H54 (cell line): ENCODE data around the gene ANLN.
A peak's percentile ranks its signal among the peaks of the same experiment; 100 is the strongest.
"Not testable (repeated sequence)": the region's sequence is repeated elsewhere in the genome, so short reads cannot be mapped to it uniquely, and the experiment has no call there.

Experiments used
- DNase-seq: peaks from one replicate; pipeline ENCODE4 v3.0.0; 2011; ENCODE audit warnings: low spot score, mixed read lengths; ENCODE audit not compliant: insufficient read length
- FAIRE-seq: peaks from 3 replicates; lab custom pipeline; 2011; peaks lifted over from hg19 to GRCh38; lab: Jason Lieb, UNC
- POLR2A ChIP-seq: IDR thresholded peaks from 2 replicates; pipeline ENCODE4 v1.6.1; 2011; ENCODE audit warnings: low read depth, mild to moderate bottlenecking, low read length

ANLN gene

GRCh38 chr7:36448781-36449379, 59.2 kb downstream of the ANLN start:
- TF ChIP-seq POLR2A: no peak
- DNase-seq: no peak
- peak; percentile 11 for FAIRE-seq

- FAIRE-seq (no peak), DNase-seq (no peak)
- TF ChIP-seq POLR2A: no peak
These were observed 60.0 kb downstream of the ANLN start for GRCh38 chr7:36449685-36450084.

DNA sequence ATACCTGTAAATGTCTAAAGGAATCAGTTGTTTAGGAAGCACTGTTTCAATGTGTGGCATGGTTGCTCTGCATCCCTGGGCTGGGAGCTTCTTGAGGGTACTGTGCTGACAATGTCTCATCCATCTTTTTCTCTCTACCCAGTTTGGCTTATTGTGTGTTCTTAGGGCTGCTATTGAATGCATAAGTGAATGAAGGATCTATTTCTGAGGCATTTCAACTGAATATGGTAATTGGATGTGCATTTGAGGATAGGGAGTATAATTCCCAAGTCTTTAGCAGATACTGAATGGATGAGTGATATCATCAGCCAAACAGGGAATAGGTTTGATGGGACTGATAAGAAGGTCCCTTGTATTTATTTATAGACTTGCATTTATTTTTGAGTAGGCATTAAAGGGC, 64.1 kb downstream of the ANLN start:
- no peak for DNase-seq
- FAIRE-seq: no peak
- TF ChIP-seq POLR2A: no peak

GRCh38 chr7:36455646-36456045, 66.0 kb downstream of the ANLN start:
- no peak for FAIRE-seq
- DNase-seq: no peak
- no peak for TF ChIP-seq POLR2A

DNA sequence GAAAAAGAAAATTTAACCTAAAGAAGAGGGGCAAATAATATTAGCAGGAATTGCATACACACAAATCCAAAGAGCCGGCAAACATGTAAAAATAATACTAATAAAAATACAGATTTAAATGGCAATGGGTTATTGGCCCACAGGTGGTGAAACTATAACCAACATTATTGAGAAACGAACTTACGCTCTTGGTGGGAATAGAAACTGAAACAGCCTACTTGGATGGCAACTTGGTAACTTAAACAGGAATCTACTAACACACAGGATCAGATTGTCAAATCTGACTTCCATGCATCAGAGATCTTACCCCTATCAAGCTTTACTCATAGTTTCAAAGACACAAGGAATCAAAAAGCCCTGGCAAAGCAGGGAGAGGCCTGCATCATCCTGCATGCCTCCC, 66.5 kb downstream of the ANLN start:
- DNase-seq (no peak), FAIRE-seq (no peak)
- no peak for TF ChIP-seq POLR2A

- no peak for TF ChIP-seq POLR2A
- no peak for DNase-seq
- no peak for FAIRE-seq
These were observed 66.9 kb downstream of the ANLN start for GRCh38 chr7:36456548-36456947.

DNA sequence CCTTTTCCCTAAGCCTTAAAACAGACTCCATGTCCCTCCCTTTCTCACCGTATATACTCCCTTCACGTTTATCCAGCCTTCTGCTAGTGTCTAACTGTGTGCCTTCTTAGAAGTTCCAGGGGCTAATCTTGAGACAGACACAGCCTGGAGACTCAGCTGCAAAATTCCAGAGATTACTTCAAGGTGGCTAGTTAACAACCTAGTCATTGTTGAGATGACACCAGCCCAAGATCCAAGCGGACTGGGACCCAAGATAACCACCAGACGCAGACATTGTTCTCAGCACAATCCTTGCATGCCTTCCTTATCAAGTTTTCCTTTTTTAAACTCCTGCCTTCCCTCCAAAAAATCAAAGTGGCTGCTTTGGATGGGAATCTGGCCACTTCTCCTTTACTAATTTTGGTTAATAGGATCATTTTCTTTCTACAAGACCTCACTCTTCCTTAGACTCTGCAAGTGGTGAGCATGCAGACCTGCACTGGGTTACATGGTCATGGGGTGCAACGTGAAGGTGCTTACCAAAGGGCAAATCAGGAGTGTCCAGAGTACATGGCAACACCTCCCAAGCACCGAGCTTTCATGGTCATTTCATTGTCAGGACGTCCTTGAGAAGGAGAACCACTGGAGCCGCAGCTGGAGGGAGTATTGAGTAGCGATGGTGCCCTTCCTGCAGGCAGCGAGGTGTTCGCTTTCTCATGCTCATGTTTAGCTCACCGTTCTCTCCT, 69.7 kb downstream of the ANLN start:
- DNase-seq (no peak), FAIRE-seq (no peak)
- no peak for TF ChIP-seq POLR2A

DNA sequence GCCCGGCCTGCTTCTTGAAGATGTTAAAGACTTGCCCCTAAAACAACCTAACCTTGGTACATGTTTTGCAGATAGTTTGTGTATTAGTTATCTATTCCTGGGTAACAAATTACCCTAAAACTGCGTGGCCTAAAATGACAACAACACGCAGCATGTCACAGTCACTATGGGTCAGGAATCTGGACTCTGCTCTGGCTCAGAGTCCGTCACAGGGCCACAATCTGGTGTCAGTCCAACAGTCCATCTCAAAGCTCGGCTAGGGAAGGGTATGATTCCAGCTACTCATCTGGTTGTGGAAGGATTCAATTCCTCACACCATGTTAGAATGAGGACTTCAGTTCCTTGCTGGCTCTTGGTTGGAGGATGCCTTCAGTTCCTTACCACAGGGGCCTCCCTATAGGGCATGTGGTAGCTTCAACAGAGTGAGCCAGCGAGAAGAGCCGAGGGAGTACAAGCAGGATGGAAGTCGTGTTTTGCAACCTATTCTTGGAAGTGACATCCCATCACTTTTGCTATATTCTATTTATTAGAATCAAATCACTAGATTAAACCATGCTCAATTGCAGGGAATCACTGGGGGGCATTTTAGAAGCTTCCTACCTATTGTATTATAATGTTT, 71.3 kb downstream of the ANLN start:
- FAIRE-seq: no peak
- TF ChIP-seq POLR2A: no peak
- no peak for DNase-seq

DNA sequence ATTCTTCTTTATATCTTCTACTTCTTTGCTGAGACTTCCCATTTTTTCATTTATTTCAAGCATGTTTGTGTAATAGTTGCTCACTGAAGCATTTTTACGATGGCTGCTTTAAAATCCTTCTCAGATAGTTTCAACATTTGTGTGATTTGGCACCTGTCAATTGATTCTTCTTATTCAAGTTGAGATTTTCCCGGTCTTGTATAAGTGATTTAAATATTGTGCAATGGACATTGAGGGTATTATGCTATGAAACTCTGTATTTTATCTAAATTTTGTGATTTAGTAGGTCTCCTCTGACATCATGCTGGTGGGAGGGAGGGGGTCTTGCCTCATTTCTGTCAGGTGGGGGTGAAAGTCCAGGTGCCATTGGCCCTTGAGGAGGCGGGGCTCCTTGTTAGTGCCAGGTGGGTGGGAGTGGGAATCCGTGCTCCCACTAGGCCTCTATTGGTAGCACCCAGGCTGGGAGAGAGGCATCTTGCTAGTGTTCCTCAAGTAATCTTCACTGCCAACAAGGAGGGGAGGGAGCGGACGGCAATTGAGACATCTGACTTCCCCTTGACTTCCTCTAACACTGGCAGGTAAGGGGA, 73.0 kb downstream of the ANLN start:
- DNase-seq (no peak), FAIRE-seq (no peak)
- TF ChIP-seq POLR2A: no peak

DNA sequence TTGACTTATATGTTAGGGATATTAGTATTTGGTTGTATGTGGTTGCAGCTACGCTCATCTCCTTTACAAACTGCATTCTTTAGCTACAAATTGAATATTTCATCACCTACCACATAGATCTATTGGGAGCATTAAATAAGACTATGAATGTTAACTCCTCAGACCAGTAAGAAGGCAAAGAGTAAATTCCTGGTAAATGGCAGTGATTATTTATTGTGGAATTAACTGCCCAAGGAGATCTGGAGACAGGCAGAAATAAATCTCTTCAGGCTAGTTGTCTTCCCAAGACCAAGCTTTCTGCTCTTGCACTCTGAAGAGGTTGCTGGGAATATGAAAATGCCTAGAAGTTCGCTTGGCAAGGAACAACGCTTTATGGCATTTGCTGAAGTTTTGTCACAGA, 74.6 kb downstream of the ANLN start:
- FAIRE-seq: no peak
- no peak for TF ChIP-seq POLR2A
- DNase-seq: no peak

DNA sequence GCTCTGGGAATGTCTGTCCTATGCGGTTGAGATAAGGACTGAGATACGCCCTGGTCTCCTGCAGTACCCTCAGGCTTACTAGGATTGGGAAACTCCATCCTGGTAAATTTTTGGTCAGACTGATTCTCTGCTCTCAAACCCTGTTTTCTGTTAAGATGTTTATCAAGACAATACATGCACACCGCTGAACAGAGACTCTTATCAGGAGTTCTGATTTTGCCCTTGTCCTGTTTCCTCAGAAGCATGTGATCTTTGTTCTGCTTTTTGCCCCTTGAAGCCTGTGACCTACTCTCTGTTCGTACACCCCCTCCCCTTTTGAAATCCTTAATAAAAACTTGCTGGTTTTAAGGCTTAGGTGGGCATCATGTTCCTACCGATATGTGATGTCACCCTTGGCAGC, 76.3 kb downstream of the ANLN start:
- not testable (repeated sequence) for FAIRE-seq, DNase-seq

DNA sequence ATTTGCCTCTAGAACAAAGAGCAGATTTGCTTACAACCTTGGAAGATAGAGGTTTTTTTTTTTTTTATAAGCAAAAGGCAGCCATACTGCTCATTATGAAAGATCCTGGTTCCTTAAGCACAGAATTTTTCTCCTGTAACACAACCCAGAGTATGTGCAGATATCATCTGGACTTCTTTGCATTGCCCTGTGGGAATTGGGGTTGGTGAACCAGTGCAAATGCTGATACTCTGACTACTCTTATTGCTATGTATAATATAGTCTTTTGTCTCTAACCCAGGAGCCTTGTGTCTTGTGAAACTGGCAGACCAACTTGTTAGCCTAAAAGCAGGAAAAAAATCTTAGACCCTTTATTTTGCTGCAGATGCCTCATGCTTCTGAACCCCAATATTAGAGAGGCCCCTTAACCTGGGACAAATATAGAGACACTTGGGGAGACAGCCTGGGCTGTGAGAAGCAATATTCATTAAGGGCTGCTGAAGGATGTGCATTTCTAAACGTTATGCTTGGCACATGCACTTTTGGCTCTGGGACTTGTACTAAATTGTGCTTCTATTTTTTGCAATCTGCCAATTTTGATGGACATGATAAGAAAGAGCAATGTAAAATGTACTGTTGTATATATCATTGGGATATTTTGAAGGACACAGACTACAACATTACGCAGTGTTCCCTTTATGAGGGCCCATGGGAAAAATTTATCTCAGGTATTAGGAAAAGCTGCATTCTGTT, 78.9 kb downstream of the ANLN start:
- DNase-seq (no peak), FAIRE-seq (no peak)
- TF ChIP-seq POLR2A: no peak

- FAIRE-seq: no peak
- TF ChIP-seq POLR2A: no peak
- no peak for DNase-seq
These were observed 79.6 kb downstream of the ANLN start for GRCh38 chr7:36469236-36469635.
